OCI-LY7 (cell line): ENCODE data around the gene SLC45A3.

ENCODE experiments used
- EZH2phosphoT487 ChIP-seq: fragments of 200-600 bp; sonication (generic); IDR thresholded peaks from 2 replicates; pipeline ENCODE4 v1.6.1; 2018; ENCODE audit warnings: low read depth, borderline replicate concordance, mild to moderate bottlenecking, mixed run types, antibody characterized with exemption, low read length, moderate library complexity, mixed read lengths
- TF ChIP-seq, protein P1 (sequence below): fragments of 200-600 bp; sonication (generic); conservative IDR thresholded peaks from 2 replicates; pipeline ENCODE4 v1.5.1; 2014; ENCODE audit warnings: mild to moderate bottlenecking, antibody characterized with exemption, low read length, moderate library complexity, mixed read lengths

- TF ChIP-seq, protein P1, sequence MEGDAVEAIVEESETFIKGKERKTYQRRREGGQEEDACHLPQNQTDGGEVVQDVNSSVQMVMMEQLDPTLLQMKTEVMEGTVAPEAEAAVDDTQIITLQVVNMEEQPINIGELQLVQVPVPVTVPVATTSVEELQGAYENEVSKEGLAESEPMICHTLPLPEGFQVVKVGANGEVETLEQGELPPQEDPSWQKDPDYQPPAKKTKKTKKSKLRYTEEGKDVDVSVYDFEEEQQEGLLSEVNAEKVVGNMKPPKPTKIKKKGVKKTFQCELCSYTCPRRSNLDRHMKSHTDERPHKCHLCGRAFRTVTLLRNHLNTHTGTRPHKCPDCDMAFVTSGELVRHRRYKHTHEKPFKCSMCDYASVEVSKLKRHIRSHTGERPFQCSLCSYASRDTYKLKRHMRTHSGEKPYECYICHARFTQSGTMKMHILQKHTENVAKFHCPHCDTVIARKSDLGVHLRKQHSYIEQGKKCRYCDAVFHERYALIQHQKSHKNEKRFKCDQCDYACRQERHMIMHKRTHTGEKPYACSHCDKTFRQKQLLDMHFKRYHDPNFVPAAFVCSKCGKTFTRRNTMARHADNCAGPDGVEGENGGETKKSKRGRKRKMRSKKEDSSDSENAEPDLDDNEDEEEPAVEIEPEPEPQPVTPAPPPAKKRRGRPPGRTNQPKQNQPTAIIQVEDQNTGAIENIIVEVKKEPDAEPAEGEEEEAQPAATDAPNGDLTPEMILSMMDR = no peak
- TF ChIP-seq EZH2phosphoT487 = no peak
These were observed 9.9 kb upstream of the SLC45A3 start for GRCh38 chr1:205690122-205690756.
